Ramos (cell line): Measurements from ENCODE around the gene UBE2D3.
"Not testable (repeated sequence)": the region's sequence is repeated elsewhere in the genome, so short reads cannot be mapped to it uniquely, and the experiment has no call there.

ENCODE experiments used
- in situ Hi-C: fragments of 300-500 bp; cut with MboI; formaldehyde crosslinking; loops from one replicate; pipeline ENCODE4 v1.14.3; 2022; ENCODE audit warnings: low sequenced_read_pairs; ENCODE audit not compliant: unreplicated experiment

The UBE2D3 gene

DNA sequence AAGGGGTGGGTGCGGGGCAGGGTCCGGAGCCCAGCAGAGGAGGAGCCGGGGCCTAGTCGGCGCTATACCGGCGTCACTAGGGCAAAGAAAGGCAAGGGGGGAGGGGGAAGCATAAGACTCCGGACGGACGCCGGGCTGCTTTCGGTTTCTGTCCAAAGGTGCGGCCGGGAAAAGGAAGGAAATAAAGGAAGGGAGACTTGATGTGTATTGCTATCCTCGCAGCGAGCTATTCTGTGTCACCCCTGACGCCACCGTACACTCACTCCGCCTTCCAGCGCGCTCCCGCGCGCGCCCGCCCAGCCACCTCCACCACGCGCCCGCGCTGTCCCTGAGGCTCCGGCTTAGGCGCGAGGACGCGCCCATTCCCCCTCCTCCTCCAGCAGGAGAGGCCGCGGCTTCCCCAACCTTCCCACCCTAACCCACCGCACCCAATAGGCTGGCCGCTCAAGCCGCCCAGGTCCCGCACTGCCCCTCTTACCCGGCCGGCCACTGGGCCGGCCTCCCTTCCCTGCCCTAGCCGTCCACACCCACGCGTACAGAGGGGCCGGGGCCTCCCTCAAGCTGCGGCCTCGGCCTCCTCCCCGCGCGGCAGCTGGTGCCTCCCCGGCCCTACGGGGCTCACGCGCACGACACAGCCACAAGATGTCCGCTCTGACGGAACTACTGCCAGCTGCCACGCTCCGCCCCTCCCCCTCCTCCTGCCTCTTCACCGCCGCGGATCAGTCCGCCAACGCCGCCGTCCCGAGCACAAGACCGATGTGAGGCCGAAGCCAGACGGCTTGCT lies at the start of gene UBE2D3:
UBE2D3 (minus strand) TSS at position 662 of the 784 bp plus-strand sequence. CDS start 1,043 bp downstream, outside the sequence.
- in situ Hi-C loops = no loop called here

DNA sequence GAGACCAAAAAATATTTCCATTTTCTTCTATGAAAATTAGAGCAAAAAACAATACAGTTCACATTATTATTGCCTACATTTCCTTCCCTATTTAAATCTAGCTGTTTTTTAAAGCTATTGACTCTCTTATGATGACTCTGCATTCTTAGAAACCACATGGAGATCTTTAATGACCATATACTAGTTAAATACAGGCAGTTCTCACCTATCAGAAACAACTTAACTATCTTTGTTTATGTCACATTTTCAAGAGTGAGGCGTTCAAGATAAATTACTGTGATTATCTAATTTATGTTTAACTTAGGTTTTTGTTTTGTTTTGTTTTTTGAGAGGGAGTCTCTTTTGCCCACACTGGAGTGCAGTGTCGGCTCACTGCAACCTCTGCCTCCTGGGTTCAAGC lies 44.4 kb upstream of the UBE2D3 start:
- in situ Hi-C loops = no loop called here

DNA sequence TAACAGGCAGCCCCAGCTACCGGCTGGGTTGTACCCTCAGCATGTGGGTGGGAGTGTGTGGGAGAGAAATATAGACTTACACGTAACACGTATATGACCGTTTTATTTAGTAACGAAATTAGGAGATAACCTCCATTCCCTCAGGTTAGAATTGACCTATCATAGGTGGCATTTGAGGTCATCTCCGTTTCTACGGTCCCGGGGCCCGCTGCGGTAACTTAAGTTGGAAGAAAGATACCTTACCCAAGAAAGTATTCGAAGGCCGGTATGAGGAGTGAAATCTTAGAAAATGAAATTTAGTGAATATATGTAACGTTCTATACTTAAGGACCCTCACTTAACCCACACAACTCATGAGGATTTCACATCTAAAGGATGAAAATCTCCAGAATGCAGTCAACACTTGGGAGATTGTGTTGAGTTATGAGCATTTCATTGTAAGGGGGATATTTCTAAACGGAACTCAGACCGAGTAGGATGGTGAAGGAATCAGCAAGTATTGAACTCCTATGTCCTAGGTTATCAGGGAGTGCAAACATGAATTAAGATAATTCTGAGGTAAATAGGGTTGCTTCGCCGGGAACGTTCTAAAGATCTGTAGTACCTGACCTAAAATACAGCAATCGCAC lies 42.3 kb upstream of the UBE2D3 start:
- in situ Hi-C loops = no loop called here

DNA sequence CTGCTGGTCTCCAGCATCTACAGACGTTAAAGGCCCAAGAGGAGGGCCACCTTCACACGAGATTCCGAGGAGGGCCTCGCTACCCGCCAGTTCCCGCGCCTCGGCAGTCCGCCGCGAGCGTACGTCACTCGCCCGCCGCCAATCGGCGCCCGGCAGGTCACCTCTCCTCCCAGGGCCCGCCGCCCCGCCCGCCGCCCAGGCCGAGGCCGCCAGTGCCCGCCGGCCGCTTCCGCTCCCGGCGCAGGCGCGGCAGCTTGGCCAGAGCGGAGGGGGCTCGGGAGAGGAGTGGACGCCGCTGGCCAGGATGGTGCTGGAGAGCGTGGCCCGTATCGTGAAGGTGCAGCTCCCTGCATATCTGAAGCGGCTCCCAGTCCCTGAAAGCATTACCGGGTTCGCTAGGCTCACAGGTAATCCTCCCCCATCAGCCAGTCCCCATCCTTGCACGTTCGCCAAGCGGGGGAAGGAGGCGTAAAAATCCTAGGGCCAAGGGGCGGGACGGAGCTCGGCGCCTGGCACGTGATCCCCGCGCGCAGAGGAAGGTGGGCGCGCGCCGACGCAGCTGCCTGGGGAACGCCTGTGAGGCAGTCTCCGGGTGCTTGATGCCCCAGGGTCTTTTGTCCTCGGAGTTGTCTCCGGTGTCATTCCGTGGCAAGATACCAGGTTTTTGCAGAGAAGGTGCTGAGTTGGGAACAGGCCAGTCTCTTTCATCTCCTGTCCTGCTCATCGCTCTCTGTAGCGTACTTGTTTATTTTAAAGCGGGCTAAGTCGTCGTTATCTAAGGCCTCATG lies 41.6 kb upstream of the UBE2D3 start, which contains the start of gene CISD2:
CISD2 (plus strand) TSS at position 212 of the 788 bp plus-strand sequence; CDS start at position 305, 93 bp downstream.
- in situ Hi-C loops = no loop called here

DNA sequence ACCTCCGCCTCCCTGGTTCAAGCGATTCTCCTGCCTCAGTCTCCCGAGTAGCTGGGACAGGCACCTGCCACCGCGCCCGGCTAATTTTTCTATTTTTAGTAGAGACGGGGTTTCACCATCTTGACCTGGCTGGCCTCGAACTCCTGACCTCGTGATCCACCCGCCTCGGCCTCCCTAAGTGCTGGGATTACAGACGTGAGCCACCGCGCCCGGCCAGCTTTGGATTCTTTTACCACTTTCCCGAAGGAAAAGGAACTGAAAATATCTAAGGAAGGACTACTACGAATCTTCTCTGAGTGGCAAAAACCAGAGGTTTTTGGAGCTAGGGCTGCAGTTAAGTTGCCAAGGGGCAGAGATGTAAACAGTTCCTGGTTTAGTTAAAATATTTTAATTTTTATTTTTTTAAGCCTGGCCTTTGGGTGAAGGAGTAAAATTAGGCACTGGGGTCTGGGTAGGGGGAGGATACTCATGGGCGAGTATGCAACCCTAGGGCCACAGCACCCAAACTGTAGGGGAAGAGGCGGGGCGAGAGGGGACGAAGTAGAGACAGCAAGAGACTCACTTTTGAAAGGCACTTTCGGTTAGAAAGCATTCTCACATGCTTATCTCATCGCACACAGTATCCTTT lies 40.9 kb upstream of the UBE2D3 start:
- in situ Hi-C loops = no loop called here

DNA sequence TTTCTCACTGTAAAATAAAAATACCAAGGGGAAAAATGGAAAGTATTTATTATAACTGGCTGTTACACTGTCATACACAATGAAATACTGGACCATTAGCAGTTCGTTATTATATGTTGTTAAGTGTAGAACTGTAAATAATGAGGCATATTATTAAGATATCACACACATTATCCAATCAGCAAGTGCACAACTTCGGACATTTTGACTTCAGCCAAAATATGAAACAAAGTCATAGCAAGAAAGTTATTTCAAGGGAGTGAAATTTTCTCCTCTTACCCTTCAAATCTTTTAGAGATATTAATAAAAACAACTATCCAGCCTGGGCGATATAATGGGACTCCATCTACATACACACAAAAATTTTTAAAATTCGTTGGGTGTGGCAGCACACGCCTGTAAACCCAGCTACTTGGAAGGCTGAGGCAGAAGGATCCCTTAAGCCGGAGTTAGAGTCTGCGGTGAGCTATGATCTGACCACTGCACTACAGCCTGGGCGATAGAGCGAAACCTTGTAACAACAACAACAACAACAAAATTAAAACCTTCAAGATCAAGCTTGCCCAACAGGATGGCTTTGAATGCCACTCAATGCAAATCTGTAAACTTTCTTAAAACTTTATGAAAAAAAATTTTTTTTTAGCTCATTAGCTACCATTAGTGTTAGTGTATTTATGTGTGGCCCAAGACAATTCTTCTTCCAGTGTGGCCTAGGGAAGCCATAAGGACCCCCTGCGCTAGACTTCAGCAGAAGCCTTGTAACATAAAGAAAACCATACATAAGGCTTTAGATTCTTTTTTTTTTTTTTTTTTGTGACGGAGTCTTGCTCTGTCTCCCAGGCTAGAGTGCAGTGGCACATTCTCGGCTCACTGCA lies 40.2 kb upstream of the UBE2D3 start:
- in situ Hi-C loops = no loop called here

DNA sequence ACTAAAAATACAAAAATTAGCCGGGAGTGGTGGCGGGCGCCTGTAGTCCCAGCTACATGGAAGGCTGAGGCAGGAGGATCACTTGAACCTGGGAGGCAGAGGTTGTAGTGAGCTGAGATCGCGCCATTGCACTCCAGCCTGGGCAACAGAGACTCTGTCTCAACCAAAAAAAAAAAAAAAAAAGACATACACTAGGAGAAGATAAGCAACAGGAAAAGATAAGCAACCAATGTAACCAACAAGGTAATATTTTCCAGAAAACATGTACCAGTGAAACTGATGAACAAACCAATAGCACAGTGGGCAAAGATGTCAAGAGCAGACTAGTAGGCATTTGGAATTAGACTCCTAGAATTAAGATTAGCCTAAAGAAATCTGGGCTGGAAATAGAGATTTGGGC lies 38.0 kb upstream of the UBE2D3 start:
- in situ Hi-C loops = not testable (repeated sequence)

DNA sequence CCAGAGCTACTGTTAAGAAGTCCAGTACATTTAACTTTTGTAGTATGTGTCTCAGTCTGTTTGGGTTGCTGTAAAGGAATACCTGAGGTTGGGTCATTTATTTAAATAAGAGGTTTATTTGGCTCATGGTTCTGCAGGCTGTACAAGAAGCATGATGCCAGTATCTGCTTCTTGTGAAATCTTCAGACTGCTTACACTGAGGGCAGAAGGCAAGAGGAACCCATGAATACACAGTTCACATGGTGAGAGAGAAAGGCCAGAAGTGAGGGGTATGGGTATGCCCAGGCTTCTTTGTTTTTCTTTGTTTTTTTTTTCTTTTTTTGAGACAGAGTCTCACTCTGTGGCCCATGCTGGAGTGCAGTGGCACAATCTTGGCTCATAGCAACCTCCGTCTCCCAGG lies 35.4 kb upstream of the UBE2D3 start:
- in situ Hi-C loops = no loop called here

DNA sequence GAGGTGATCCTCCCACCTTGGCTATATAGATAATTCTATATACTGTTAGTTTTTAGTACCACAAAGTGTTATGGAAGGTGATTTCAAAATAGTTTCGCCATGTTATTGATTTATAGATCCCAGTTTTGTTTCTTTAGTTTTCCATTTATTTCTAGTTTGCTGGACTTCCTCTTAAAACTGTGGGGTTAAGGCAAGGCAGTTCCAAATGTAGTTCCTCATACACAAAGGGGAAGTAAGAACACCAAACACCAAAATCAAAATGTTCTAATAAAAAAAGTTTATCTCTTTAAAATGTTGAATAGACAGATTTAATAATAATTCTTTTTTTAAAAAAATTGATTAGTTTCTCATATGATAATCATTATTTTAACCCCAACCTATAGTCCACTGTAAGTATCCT lies 34.7 kb upstream of the UBE2D3 start:
- in situ Hi-C loops = no loop called here

DNA sequence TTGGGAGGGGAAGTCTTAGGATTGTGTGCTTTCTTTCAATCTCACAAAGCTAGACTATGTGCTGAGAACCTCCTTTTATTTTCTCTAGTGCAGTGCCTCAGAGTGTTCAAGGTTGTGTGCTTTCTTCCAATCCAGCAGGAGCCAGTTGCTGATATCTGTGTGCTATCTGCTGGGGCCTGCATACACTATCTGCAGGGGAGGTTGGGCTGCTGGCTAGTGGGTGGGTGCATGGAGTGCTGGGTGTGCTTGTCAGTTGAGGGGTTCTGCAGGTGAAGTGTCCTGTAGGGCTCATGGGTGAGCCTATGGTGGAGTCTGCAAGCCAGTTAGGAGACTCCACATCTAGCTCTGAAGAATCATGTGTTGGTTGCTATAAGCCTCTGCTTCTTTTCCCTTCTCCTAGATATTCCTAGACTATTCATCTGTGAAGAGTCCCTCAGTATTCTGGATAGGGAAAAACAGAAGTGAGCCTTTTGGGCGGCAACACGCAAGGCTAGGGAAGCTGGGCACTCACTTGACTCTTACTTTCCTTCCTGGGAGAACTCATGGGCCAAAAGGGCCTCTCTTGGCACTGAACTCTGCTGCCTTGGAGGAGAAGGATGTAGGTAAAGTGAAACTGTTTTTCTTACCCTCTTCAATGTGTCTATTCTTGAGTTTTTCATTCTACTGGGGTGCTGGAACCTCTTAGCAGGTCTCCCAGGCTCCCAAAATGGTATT lies 33.4 kb upstream of the UBE2D3 start:
- in situ Hi-C loops = no loop called here

DNA sequence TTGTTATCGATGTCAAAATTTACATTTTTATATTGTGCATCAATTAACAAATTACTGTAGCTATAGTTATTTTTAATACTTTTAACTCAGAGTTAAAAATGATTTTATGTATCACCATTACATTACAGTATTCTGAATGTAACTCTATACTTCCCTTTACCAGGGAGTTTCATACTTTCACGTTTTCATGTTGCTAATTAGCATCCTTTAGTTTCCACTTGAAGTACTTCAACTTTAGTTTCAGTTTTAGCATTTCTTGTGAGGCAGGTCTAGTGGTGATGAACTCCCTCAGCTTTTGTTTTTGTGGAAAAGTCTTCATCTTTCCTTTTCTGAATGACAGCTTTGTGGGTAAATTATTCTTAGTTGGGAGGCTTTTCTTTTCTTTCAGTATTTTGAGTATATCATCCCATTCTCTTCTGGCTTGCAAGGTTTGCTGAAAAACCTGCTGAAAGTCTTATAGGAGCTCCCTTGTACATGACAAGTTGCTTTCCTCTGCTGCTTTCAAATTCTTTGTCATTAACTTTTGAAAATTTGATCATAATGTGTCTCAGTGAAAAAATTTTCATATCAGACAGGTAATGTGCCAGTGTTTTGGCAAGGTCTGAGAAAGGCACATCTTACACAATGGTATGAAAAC lies 31.6 kb upstream of the UBE2D3 start:
- in situ Hi-C loops = no loop called here

DNA sequence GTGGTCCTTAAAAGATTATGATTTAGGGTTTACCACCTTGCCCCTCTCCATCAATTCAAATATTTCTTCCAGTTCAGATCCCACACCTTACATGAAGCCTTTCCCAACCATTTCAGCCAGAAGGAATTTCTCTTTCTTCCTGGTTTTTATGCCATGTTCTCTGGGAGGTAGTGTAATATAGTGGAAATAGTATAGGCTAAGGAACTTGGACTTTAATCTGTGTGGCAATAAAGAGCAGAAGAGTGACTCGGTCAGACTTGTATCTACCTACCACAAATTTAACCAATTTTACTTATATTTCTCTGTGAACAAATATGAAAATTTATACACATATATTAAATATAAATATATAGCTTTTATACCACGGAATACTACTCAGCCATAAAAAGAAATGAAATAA lies 23.0 kb upstream of the UBE2D3 start:
- in situ Hi-C loops = no loop called here

DNA sequence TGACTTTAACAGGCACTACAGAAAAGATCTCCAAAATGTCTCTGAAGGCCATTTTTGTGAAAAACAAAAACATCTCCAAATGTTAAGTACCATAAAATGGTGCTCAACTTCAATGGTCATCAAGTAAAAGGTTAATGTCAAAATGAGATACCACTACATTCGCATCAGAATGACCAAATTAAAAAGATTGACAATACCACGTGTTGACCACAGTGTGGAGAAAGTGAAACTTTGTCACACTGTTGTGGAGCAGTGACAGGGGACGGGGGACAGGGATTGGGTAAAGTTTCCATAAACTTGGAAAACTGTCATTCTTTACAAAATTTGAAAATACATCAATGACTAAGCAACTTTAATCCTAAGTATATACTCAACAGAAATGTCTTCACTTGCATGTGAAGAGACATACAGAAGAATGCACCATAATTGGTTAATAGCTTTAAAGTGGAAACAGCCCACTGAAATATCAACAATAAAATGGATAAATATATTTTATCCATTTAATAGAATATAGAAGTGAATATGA lies 22.3 kb upstream of the UBE2D3 start:
- in situ Hi-C loops = no loop called here

DNA sequence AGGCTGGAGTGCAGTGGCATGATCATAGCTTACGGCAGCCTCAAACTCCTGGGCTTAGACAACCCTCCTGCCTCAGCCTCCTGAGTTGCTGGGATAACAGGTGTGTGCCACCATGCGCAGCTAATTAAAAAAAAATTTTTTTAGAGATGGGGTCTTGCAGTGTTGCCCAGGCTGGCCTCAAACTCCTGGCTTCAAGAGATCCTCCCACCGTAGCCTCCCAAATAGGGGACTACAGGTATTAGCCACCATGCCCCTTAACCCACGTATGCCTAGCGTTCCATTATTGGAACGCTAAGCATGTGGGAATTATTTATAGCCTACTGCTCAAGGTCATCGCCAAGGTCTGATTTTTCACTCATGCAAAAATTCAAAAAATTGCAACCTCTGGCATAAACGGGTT lies 20.3 kb upstream of the UBE2D3 start:
- in situ Hi-C loops = no loop called here

DNA sequence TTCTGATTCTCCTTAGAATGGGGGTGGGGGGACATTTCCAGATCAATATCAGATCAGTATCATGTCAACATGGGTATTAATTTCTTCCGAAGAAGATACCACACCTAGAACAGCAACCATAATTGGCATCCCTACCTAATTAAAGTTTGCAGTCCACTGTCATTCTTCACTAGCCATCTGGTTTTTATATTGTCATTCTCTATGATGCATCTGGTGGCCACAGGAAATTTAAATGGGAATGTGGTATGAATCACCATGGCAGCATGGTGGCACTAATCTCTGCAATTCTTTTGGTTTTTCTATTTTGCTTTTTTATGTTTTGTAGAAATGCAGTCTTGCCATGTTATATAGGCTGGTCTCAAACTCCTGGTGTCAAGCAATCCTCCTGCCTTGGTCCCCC lies 16.6 kb upstream of the UBE2D3 start:
- in situ Hi-C loops = no loop called here

DNA sequence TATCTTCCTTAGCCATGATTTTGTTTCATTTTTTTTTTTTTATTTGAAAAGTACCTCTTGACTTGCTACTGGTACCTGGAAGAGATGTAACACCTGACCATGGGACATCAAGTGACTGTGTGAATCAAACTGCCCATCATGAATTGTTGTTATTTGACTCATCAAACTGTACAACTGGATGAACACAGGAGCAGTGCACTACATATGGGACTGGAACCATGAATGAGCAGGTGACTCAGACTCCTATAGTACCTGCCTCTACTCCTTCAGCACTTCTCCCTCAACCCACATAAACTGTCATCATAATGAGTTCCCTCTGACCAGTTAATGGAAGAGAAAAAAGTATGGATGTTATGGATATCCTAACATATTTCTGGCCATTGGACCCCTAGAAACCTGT lies 15.9 kb upstream of the UBE2D3 start:
- in situ Hi-C loops = no loop called here

DNA sequence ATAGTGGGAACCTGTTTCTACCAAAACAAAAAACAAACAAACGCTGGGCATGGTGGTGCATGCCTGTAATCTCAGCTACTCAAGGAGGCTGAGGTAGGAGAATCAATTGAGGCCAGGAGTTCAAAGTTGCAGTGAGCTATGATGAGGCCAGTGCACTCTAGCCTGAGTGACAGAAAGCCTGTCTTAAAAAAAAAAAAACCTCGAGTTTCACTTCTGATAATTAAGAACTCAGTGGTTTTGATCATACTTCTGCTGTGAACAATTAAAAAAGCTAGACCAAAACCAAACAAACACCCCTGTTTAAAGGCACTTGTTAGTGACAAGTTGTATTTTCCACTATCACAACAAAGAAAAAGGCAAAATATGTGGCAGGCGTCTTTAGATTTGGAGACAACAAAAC lies 15.0 kb upstream of the UBE2D3 start:
- in situ Hi-C loops = no loop called here

DNA sequence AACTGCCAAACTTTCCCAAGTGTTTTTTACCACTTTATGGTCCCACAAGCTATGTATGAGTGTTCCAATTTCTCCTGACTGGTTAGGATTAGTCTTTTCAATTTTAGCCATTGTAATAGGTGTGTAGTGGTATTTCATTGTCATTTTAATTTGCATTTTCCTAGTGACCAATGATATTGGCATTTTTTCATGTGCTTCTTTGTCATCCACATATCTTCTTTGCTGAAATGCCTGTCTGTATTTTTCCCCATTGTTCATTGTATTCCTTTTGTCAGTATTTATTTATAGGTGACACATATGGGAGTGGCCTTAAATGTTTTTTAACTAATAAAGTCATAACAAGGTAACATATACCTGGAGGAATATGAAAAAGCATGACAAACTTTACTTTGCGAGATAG lies 9.2 kb upstream of the UBE2D3 start:
- in situ Hi-C loops = no loop called here
